WTC11 (cell line): ENCODE data around the gene WFS1. TPM values are rescaled to one million over a fixed set of nuclear protein-coding genes. Genes with fewer than 3 reads are reported as not detected.

Experiments
- ATAC-seq: fragments of 200-7000 bp; cut with Tn5 transposase; 2 replicates; pipeline ENCODE4 v1.10.0; 2021; ENCODE audit warnings: mild to moderate bottlenecking, moderate library complexity
- CTCF ChIA-PET: fragments of 300-600 bp; sonication (Branson Sonifier 250); formaldehyde crosslinking; loops from one replicate; lab custom pipeline; 2021; ENCODE audit warnings: antibody characterized with exemption; lab: Charles Lee
- POLR2A ChIA-PET: fragments of 350-600 bp; sonication (Branson Sonifier 250); formaldehyde crosslinking; loops from one replicate; lab custom pipeline; 2021; ENCODE audit warnings: antibody characterized with exemption; lab: Charles Lee
- DNase-seq: peaks from one replicate; pipeline ENCODE4 v3.0.0; 2021; ENCODE audit warnings: low spot score
- H3K27ac Mint-ChIP-seq: 2 replicates; pipeline ENCODE4 v1.8.0; 2021; ENCODE audit warnings: mixed read lengths
- H3K27me3 Mint-ChIP-seq: 2 replicates; pipeline ENCODE4 v1.8.0; 2021; ENCODE audit warnings: low read depth, mild to moderate bottlenecking, moderate library complexity, mixed read lengths
- H3K36me3 Mint-ChIP-seq: 2 replicates; pipeline ENCODE4 v1.8.0; 2021; ENCODE audit warnings: mixed read lengths
- H3K4me1 Mint-ChIP-seq: 2 replicates; pipeline ENCODE4 v1.8.0; 2022; ENCODE audit warnings: mixed read lengths
- H3K4me3 Mint-ChIP-seq: 2 replicates; pipeline ENCODE4 v1.8.0; 2021; ENCODE audit warnings: mild to moderate bottlenecking, moderate library complexity, mixed read lengths
- H3K9me3 Mint-ChIP-seq: 2 replicates; pipeline ENCODE4 v1.8.0; 2021; ENCODE audit warnings: mixed read lengths
- CREB1 ChIP-seq: sonication (generic); formaldehyde crosslinking; IDR thresholded peaks from 2 replicates; pipeline ENCODE4 v1.8.0; 2023; ENCODE audit warnings: mild to moderate bottlenecking, missing genetic modification reagents
- ESRRA ChIP-seq: sonication (generic); formaldehyde crosslinking; IDR thresholded peaks from 2 replicates; pipeline ENCODE4 v1.8.1; 2022; ENCODE audit warnings: mild to moderate bottlenecking, missing genetic modification reagents, borderline replicate concordance
- FOXJ3 ChIP-seq: sonication (generic); formaldehyde crosslinking; IDR thresholded peaks from 2 replicates; pipeline ENCODE4 v1.9.0; 2021; ENCODE audit warnings: missing genetic modification reagents, mild to moderate bottlenecking, borderline replicate concordance
- JAZF1 ChIP-seq: fragments of 250-450 bp; sonication (Bioruptor Pico); IDR thresholded peaks from 2 replicates; pipeline ENCODE4 v1.9.0; 2021; ENCODE audit warnings: moderate library complexity, mild to moderate bottlenecking, inconsistent platforms
- JUN ChIP-seq: sonication (generic); formaldehyde crosslinking; IDR thresholded peaks from 2 replicates; pipeline ENCODE4 v1.8.0; 2023; ENCODE audit warnings: mild to moderate bottlenecking, missing genetic modification reagents
- NR1H2 ChIP-seq: sonication (generic); formaldehyde crosslinking; IDR thresholded peaks from 2 replicates; pipeline ENCODE4 v1.9.0; 2021; ENCODE audit warnings: mild to moderate bottlenecking, moderate library complexity, missing genetic modification reagents
- OVOL2 ChIP-seq: fragments of 250-450 bp; sonication (Bioruptor Pico); IDR thresholded peaks from 2 replicates; pipeline ENCODE4 v1.9.0; 2021; ENCODE audit warnings: mild to moderate bottlenecking, borderline replicate concordance
- PRRX2 ChIP-seq: fragments of 250-450 bp; sonication (Bioruptor Pico); IDR thresholded peaks from 2 replicates; pipeline ENCODE4 v1.8.0; 2021; ENCODE audit warnings: mild to moderate bottlenecking
- RELA ChIP-seq: sonication (generic); formaldehyde crosslinking; IDR thresholded peaks from 2 replicates; pipeline ENCODE4 v1.8.1; 2022; ENCODE audit warnings: missing genetic modification reagents, mild to moderate bottlenecking, borderline replicate concordance
- RORB ChIP-seq: fragments of 250-450 bp; sonication (Bioruptor Pico); IDR thresholded peaks from 2 replicates; pipeline ENCODE4 v1.9.0; 2021; ENCODE audit warnings: mild to moderate bottlenecking
- SMAD4 ChIP-seq: sonication (generic); formaldehyde crosslinking; IDR thresholded peaks from 2 replicates; pipeline ENCODE4 v1.8.0; 2022; ENCODE audit warnings: mild to moderate bottlenecking, missing genetic modification reagents
- ZNF232 ChIP-seq: sonication (generic); formaldehyde crosslinking; IDR thresholded peaks from 2 replicates; pipeline ENCODE4 v1.8.0; 2022; ENCODE audit warnings: mild to moderate bottlenecking, missing genetic modification reagents
- ZNF317 ChIP-seq: sonication (generic); formaldehyde crosslinking; IDR thresholded peaks from 2 replicates; pipeline ENCODE4 v1.8.1; 2023; ENCODE audit warnings: low read depth, mild to moderate bottlenecking, moderate library complexity, missing genetic modification reagents, borderline replicate concordance
- total RNA-seq: library from RNA; stranded (reverse); gene quantifications from 3 replicates; pipeline ENCODE4 v1.2.3, GENCODE V29; 2021
- TF ChIP-seq, protein P1 (sequence below): sonication (generic); formaldehyde crosslinking; IDR thresholded peaks from 2 replicates; pipeline ENCODE4 v1.8.0; 2022; ENCODE audit warnings: mild to moderate bottlenecking, missing genetic modification reagents
- TF ChIP-seq, protein P2 (sequence below): sonication (generic); formaldehyde crosslinking; conservative IDR thresholded peaks from 2 replicates; pipeline ENCODE4 v1.8.1; 2022; ENCODE audit warnings: mild to moderate bottlenecking, missing genetic modification reagents
- TF ChIP-seq, protein P3 (sequence below): sonication (generic); formaldehyde crosslinking; IDR thresholded peaks from 2 replicates; pipeline ENCODE4 v1.8.1; 2022; ENCODE audit warnings: mild to moderate bottlenecking, moderate library complexity, missing genetic modification reagents
- TF ChIP-seq, protein P4 (sequence below): sonication (generic); formaldehyde crosslinking; IDR thresholded peaks from 2 replicates; pipeline ENCODE4 v1.8.1; 2022; ENCODE audit warnings: mild to moderate bottlenecking, missing genetic modification reagents, moderate library complexity, borderline replicate concordance
- TF ChIP-seq, protein P5 (sequence below): fragments of 250-450 bp; sonication (Bioruptor Pico); IDR thresholded peaks from 2 replicates; pipeline ENCODE4 v1.8.0; 2021; ENCODE audit warnings: mild to moderate bottlenecking

The WFS1 gene
- total RNA-seq, 1 experiment from 2014 or later, result 34.7 TPM

DNA sequence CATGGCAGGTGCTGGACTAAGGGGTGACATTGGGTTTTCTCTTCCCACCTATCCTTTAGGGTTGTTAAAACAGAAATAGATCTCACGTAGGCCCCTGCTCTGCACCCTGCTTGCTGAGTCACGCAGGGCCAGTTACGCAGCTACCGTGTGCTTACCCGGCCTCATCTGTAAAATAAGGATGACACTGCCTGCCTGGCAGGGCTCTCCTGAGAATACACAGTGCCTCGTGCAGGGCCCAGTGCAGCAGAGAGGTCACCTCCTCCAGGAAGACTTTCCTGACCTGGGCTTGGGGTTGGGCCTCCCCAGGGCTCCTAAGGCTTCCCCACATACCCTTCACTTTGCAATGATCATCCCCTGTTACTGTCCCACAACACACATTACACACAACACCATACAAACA, 35.7 kb upstream of the WFS1 start:
- H3K27me3 Mint-ChIP-seq, result no peaks in the 10 kb centered on the region
- ATAC-seq (no peak), DNase-seq (no peak)
- CTCF ChIA-PET, result no interaction called here
- H3K4me3 Mint-ChIP-seq, result no peak overlapping the region
- TF ChIP-seq JAZF1 (CRISPR knock-in tag) (no peak), NR1H2 (no peak), CREB1 (CRISPR knock-in tag) (no peak)
- TF ChIP-seq, protein P1, sequence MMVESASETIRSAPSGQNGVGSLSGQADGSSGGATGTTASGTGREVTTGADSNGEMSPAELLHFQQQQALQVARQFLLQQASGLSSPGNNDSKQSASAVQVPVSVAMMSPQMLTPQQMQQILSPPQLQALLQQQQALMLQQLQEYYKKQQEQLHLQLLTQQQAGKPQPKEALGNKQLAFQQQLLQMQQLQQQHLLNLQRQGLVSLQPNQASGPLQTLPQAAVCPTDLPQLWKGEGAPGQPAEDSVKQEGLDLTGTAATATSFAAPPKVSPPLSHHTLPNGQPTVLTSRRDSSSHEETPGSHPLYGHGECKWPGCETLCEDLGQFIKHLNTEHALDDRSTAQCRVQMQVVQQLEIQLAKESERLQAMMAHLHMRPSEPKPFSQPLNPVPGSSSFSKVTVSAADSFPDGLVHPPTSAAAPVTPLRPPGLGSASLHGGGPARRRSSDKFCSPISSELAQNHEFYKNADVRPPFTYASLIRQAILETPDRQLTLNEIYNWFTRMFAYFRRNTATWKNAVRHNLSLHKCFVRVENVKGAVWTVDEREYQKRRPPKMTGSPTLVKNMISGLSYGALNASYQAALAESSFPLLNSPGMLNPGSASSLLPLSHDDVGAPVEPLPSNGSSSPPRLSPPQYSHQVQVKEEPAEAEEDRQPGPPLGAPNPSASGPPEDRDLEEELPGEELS, result no peak
- TF ChIP-seq, protein P2, sequence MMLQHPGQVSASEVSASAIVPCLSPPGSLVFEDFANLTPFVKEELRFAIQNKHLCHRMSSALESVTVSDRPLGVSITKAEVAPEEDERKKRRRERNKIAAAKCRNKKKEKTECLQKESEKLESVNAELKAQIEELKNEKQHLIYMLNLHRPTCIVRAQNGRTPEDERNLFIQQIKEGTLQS (CRISPR knock-in tag), result no peak
- TF ChIP-seq, all 79 proteins: peak for 0
- Mint-ChIP-seq H3K9me3 (no peaks in the 10 kb centered on the region), H3K36me3 (no peaks in the 10 kb centered on the region), H3K27ac (no peak overlapping the region), H3K4me1 (no peaks in the 10 kb centered on the region; the same call in 1 of the 2 replicates)
- POLR2A ChIA-PET, result no interaction called here

DNA sequence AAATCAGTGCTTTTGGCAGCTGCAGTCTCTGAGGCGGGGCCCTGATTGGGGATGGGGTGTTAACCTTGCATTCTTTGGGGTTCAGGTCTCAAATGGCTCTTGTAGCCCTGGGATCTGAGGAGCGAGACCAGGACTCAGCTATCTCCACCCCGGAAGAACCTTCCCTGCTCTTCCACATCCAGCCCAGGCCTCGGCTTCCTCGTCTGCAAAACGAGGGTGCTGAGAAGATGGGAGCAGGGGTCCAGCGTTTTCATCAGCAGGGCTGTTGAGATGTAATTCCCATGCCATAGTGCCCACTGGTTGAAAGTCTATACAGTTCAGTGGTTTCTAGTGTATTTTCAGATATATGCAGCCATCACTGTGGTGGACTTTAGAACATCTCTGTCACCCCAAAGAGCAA, 34.6 kb upstream of the WFS1 start:
- no peak for ATAC-seq
- Mint-ChIP-seq H3K27me3 (no peaks in the 10 kb centered on the region; the same call in 1 of the 2 replicates), H3K4me1 (no peaks in the 10 kb centered on the region; the same call in 1 of the 2 replicates), H3K36me3 (no peaks in the 10 kb centered on the region), H3K9me3 (no peaks in the 10 kb centered on the region), H3K4me3 (no peak overlapping the region), H3K27ac (no peak overlapping the region)
- ChIA-PET POLR2A (no interaction called here), CTCF (no interaction called here)
- no peak for DNase-seq
- TF ChIP-seq JUN (CRISPR knock-in tag), result no peak
- TF ChIP-seq, protein P3, sequence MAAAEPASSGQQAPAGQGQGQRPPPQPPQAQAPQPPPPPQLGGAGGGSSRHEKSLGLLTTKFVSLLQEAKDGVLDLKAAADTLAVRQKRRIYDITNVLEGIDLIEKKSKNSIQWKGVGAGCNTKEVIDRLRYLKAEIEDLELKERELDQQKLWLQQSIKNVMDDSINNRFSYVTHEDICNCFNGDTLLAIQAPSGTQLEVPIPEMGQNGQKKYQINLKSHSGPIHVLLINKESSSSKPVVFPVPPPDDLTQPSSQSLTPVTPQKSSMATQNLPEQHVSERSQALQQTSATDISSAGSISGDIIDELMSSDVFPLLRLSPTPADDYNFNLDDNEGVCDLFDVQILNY (CRISPR knock-in tag), result no peak
- TF ChIP-seq, protein P4, sequence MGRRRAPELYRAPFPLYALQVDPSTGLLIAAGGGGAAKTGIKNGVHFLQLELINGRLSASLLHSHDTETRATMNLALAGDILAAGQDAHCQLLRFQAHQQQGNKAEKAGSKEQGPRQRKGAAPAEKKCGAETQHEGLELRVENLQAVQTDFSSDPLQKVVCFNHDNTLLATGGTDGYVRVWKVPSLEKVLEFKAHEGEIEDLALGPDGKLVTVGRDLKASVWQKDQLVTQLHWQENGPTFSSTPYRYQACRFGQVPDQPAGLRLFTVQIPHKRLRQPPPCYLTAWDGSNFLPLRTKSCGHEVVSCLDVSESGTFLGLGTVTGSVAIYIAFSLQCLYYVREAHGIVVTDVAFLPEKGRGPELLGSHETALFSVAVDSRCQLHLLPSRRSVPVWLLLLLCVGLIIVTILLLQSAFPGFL (CRISPR knock-in tag), result no peak
- TF ChIP-seq RORB (CRISPR knock-in tag), result no peak
- TF ChIP-seq RELA (CRISPR knock-in tag), result no peak
- TF ChIP-seq ESRRA (CRISPR knock-in tag), result no peak
- TF ChIP-seq ZNF317, result no peak
- no peak for TF ChIP-seq PRRX2
- no peak for TF ChIP-seq OVOL2 (CRISPR knock-in tag)
- no peak for TF ChIP-seq FOXJ3 (CRISPR knock-in tag)
- TF ChIP-seq, protein P5, sequence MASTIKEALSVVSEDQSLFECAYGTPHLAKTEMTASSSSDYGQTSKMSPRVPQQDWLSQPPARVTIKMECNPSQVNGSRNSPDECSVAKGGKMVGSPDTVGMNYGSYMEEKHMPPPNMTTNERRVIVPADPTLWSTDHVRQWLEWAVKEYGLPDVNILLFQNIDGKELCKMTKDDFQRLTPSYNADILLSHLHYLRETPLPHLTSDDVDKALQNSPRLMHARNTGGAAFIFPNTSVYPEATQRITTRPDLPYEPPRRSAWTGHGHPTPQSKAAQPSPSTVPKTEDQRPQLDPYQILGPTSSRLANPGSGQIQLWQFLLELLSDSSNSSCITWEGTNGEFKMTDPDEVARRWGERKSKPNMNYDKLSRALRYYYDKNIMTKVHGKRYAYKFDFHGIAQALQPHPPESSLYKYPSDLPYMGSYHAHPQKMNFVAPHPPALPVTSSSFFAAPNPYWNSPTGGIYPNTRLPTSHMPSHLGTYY (CRISPR knock-in tag), result no peak
- no peak for TF ChIP-seq ZNF232 (CRISPR knock-in tag)
- no peak for TF ChIP-seq SMAD4
